ENCODE results near the gene PRSS22. TPM values are rescaled to one million over a fixed set of nuclear protein-coding genes. Genes with fewer than 3 reads are reported as not detected.

The PRSS22 gene
- total RNA-seq, 1 donor from 2014 or later, result 22.8 TPM

DNA sequence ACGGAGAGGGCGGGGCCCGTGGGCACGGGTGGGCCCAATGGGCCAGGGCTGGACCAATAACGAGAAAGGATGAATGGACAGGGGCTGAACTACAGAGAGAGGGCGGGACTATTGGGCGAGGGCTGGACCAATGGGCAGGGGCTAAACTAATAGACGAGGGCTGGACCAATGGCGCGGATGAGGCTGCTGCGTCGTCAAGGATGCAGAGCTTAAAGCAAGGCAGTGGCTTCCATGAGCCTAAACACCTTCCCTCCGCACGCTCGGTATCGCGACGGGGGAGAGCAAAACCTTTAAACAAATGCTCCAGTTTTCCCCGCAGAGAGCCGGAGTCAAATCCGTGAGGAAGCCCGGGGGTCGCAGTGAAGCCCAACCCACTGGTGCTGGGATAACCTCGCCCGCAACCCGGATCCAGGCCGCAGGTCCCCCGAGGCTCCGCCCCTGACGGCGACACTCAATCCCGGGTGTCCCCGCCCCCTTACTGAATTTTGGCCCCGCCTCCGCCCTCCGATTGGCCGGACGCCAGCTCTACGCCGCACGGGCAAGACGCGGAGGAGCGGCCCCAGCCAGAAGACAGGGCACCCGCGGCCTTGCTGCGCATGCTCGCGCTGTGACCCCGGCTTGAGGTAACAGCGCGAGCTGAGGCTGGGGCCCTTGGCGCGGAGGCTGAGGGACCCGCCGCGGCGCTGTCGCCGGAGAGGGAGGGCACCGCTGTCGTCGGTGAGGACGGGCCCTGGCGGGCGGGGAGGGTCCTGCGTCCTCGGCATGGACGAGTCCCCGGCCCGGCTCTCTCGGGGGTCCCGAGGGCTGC, 24.9 kb upstream of the PRSS22 start, which contains the start of gene FLYWCH2:
FLYWCH2 (plus strand) TSS at position 566 of the 808 bp plus-strand sequence. CDS start 13,235 bp downstream, outside the sequence.
- peaks cover 5% of the 10 kb centered on the region for H3K9me3 Mint-ChIP-seq
- H3K4me1 Mint-ChIP-seq, result peaks cover 8% of the 10 kb centered on the region
- H3K27me3 Mint-ChIP-seq (ENCODE audit: low read depth), result peaks cover 6% of the 10 kb centered on the region
- H3K4me3 Mint-ChIP-seq, result peak within 1 kb of the TSS; percentile 88
- H3K36me3 Mint-ChIP-seq, result peaks cover 7% of the 10 kb centered on the region
- peak within 1 kb of the TSS; percentile 98 for H3K27ac Mint-ChIP-seq
- peak; percentile 98 to 100 for DNase-seq (ENCODE audit: low spot score in 2 of 2, unreplicated experiment in 2 of 2)
- TF ChIP-seq, protein P1, sequence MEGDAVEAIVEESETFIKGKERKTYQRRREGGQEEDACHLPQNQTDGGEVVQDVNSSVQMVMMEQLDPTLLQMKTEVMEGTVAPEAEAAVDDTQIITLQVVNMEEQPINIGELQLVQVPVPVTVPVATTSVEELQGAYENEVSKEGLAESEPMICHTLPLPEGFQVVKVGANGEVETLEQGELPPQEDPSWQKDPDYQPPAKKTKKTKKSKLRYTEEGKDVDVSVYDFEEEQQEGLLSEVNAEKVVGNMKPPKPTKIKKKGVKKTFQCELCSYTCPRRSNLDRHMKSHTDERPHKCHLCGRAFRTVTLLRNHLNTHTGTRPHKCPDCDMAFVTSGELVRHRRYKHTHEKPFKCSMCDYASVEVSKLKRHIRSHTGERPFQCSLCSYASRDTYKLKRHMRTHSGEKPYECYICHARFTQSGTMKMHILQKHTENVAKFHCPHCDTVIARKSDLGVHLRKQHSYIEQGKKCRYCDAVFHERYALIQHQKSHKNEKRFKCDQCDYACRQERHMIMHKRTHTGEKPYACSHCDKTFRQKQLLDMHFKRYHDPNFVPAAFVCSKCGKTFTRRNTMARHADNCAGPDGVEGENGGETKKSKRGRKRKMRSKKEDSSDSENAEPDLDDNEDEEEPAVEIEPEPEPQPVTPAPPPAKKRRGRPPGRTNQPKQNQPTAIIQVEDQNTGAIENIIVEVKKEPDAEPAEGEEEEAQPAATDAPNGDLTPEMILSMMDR (IDR thresholded peaks at IDR 0.05; ENCODE audit: unreplicated experiment), result no peak

DNA sequence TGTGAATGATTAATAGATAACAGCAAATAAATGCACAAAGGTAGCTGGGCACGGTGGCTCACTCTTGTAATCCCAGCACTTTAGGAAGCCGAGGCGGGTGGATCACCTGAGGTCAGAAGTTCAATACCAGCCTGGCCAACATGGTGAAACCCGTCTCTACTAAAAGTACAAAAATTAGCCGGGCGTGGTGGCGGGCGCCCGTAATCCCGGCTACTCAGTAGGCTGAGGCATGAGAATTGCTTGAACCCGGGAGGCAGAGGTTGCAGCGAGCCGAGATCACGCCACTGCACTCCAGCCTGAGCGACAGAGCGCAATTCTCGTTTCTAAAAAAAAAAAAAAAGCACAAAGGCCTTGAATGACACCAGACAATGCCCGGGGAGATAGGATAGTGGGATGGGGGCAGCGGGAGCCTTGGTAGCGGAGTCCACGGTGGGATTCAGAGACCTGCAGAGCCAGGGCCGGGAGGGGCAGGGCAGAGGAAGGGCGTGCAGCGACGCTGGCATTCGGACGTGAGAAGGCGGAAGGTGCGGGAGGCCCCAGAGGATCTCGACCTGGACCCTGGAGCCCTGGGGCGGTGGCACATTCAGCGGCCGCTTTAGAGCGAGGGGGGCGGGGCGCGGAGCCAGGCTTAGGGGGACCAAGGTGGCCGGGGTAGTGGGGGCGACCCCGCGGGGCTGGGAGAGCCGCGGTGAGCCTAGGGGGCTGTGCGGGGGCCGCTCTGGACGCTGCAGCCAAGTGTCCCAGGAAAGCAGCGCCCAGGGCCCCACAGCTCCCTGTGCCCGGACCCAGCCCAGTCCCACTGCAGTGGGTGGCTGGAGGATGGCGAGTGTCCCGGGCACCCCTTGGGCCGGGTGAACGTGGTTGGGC, 24.0 kb upstream of the PRSS22 start:
- Mint-ChIP-seq H3K4me3 (peak overlapping the region; percentile 88), H3K27ac (peak overlapping the region; percentile 98), H3K9me3 (peaks cover 5% of the 10 kb centered on the region), H3K36me3 (peaks cover 5% of the 10 kb centered on the region), H3K4me1 (peaks cover 8% of the 10 kb centered on the region), H3K27me3 (ENCODE audit: low read depth) (peaks cover 6% of the 10 kb centered on the region)
- TF ChIP-seq, protein P1 (IDR thresholded peaks at IDR 0.05; ENCODE audit: unreplicated experiment), result no peak
- DNase-seq (ENCODE audit: low spot score in 2 of 2, unreplicated experiment in 2 of 2), result no peak

DNA sequence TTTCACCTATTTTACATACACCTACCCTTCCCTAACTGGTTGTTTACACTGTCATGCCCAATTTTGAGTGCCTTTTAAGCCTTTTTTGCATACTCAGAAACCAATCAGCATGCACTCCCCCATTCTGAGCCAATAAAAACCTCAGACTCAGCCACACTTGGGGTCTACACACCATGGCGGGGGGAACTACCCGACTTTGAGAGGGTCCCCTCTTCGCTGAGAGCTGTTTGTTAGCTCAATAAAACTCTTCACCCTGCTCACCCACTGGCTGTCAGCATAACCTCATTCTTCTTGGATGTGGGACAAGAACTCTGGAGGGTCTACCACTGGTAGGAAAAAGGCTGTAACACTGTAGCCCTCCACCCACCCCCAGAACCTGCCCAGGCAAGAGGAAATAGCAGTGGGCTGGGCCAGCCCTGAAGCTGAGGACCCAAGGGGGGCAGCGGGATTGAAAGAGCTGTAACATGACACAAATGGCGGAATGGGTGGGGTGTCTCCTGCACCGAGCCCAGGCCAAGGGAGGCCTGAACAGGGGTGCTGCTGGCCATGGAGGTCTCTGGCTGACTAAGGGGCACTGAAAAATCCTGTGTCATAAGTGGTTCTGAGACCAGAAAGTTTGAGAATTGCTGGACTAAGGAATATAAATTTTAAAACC, 22.0 kb upstream of the PRSS22 start:
- H3K9me3 Mint-ChIP-seq, result peaks cover 5% of the 10 kb centered on the region
- TF ChIP-seq, protein P1 (IDR thresholded peaks at IDR 0.05; ENCODE audit: unreplicated experiment), result no peak
- DNase-seq (ENCODE audit: low spot score in 2 of 2, unreplicated experiment in 2 of 2), result no peak
- no peak overlapping the region for H3K27ac Mint-ChIP-seq
- H3K4me1 Mint-ChIP-seq, result peaks cover 8% of the 10 kb centered on the region
- no peaks in the 10 kb centered on the region for H3K36me3 Mint-ChIP-seq
- peaks cover 13% of the 10 kb centered on the region for H3K27me3 Mint-ChIP-seq (ENCODE audit: low read depth)
- no peak overlapping the region for H3K4me3 Mint-ChIP-seq

DNA sequence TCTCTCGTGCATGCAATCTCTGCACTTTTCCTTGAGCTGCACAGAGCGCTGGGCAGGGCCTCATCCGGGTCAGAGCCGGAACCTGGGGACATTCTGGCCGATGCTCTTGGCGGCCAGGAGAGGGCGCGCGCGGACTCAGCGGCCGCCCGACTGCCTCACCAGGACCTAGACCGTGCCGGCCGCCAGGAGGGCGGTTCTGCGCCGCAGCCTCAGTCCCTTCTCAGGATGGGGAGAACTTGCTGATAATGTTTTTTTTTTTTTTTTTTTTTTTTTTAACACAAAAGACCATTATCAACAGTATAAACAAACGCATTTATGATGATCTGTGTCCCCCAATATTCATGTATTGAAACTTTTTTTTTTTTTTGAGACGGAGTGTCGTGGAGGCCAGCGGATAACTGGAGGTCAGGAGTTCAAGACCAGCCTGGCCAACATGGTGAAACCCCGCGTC, 17.0 kb upstream of the PRSS22 start:
- peak in 1 of 2 experiments; percentile 64 for DNase-seq (ENCODE audit: low spot score in 2 of 2, unreplicated experiment in 2 of 2)
- H3K36me3 Mint-ChIP-seq, result no peaks in the 10 kb centered on the region
- TF ChIP-seq, protein P1 (IDR thresholded peaks at IDR 0.05; ENCODE audit: unreplicated experiment), result peak; percentile 90
- no peak overlapping the region for H3K4me3 Mint-ChIP-seq
- H3K27me3 Mint-ChIP-seq (ENCODE audit: low read depth), result peaks cover 31% of the 10 kb centered on the region
- no peaks in the 10 kb centered on the region for H3K4me1 Mint-ChIP-seq
- no peak overlapping the region for H3K27ac Mint-ChIP-seq
- peaks cover 5% of the 10 kb centered on the region for H3K9me3 Mint-ChIP-seq

All from mesothelial cell of epicardium (in vitro differentiated cells).